ENCODE measurements around the gene PARD6B. TPM values are rescaled to one million over a fixed set of nuclear protein-coding genes. Genes with fewer than 3 reads are reported as not detected.
"Not testable (repeated sequence)": the region's sequence is repeated elsewhere in the genome, so short reads cannot be mapped to it uniquely, and the experiment has no call there.

The PARD6B gene
- total RNA-seq, 1 donor from 2014 or later: 2.2 TPM

DNA sequence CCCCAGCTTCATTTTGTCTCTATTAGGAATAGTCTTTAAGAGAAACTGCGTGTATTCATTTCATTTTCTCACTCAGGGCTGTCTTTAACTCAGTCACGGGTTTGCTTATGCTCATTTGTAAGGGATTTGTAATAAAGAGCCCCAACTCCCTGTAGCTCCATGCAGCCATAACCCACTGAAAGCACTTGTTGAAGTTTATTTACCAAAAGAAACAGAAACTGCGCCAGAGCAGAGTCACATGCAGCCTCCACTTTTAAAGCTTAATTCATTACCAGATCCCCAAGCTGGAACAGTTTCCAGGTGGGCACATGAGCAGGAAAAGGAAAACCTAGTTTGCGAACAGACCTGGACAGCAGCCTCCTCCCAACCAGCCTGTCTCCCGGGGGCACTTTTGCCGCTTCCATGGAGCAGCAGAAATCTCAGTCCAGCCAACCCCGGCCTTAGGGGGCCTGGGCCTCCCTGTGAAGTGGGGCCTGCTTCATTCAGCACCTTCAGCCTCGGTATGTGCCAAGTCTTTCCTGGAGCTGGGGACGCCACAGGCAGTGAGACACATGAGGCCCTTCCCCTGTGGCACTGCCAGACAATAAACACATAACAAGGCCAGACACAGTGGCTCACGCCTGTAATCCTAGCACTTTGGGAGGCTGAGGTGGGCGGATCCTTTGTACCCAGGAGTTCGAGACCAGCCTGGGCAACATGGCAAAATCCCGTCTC, 68.0 kb downstream of the PARD6B start:
- TF ChIP-seq, protein P1, sequence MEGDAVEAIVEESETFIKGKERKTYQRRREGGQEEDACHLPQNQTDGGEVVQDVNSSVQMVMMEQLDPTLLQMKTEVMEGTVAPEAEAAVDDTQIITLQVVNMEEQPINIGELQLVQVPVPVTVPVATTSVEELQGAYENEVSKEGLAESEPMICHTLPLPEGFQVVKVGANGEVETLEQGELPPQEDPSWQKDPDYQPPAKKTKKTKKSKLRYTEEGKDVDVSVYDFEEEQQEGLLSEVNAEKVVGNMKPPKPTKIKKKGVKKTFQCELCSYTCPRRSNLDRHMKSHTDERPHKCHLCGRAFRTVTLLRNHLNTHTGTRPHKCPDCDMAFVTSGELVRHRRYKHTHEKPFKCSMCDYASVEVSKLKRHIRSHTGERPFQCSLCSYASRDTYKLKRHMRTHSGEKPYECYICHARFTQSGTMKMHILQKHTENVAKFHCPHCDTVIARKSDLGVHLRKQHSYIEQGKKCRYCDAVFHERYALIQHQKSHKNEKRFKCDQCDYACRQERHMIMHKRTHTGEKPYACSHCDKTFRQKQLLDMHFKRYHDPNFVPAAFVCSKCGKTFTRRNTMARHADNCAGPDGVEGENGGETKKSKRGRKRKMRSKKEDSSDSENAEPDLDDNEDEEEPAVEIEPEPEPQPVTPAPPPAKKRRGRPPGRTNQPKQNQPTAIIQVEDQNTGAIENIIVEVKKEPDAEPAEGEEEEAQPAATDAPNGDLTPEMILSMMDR (IDR thresholded peaks at IDR 0.05): no peak
- H3K27me3 Mint-ChIP-seq (ENCODE audit: low read depth): no peaks in the 10 kb centered on the region
- peaks cover 5% of the 10 kb centered on the region for H3K4me1 Mint-ChIP-seq (ENCODE audit: low read depth)
- no peak overlapping the region for H3K27ac Mint-ChIP-seq (ENCODE audit: unreplicated experiment)
- no peaks in the 10 kb centered on the region for H3K36me3 Mint-ChIP-seq (ENCODE audit: low read depth)
- DNase-seq (ENCODE audit: low spot score): peak; percentile 51
- H3K9me3 Mint-ChIP-seq (ENCODE audit: low read depth): no peaks in the 10 kb centered on the region
- H3K4me3 Mint-ChIP-seq (ENCODE audit: unreplicated experiment): no peak overlapping the region

GRCh38 chr20:50799890-50800550, 68.6 kb downstream of the PARD6B start:
- no peak overlapping the region for H3K27ac Mint-ChIP-seq (ENCODE audit: unreplicated experiment)
- peaks cover 5% of the 10 kb centered on the region for H3K4me1 Mint-ChIP-seq (ENCODE audit: low read depth)
- no peak overlapping the region for H3K4me3 Mint-ChIP-seq (ENCODE audit: unreplicated experiment)
- peak; percentile 27 for DNase-seq (ENCODE audit: low spot score)
- no peaks in the 10 kb centered on the region for H3K27me3 Mint-ChIP-seq (ENCODE audit: low read depth)
- H3K36me3 Mint-ChIP-seq (ENCODE audit: low read depth): no peaks in the 10 kb centered on the region
- TF ChIP-seq, protein P1 (IDR thresholded peaks at IDR 0.05): no peak
- H3K9me3 Mint-ChIP-seq (ENCODE audit: low read depth): no peaks in the 10 kb centered on the region

- H3K27me3 Mint-ChIP-seq (ENCODE audit: low read depth); H3K4me1 Mint-ChIP-seq (ENCODE audit: low read depth); H3K27ac Mint-ChIP-seq (ENCODE audit: unreplicated experiment); DNase-seq (ENCODE audit: low spot score); H3K9me3 Mint-ChIP-seq (ENCODE audit: low read depth); H3K36me3 Mint-ChIP-seq (ENCODE audit: low read depth); H3K4me3 Mint-ChIP-seq (ENCODE audit: unreplicated experiment): not testable (repeated sequence)
These were observed 69.8 kb downstream of the PARD6B start for GRCh38 chr20:50800986-50801746.

DNA sequence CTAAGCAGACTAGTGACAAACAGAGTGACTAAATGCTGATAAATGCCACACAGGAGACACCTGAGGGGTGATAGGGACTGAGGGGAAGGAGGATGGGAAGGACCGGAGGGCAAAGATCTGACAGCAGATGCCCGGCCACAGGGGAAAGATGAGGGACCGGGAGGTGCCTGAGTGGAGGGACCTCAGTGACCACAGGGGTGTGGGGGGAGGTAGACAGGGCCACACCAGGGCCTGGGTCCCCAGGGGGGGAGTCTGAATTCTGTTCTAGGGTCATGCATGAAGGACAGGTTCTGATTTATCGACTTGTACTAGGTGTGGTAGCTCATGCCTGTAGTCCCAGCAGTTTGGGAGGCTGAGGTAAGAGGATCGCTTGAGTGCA, 70.4 kb downstream of the PARD6B start:
- Mint-ChIP-seq H3K27me3 (ENCODE audit: low read depth) (no peaks in the 10 kb centered on the region), H3K4me3 (ENCODE audit: unreplicated experiment) (no peak overlapping the region), H3K27ac (ENCODE audit: unreplicated experiment) (no peak overlapping the region), H3K4me1 (ENCODE audit: low read depth) (no peaks in the 10 kb centered on the region), H3K9me3 (ENCODE audit: low read depth) (no peaks in the 10 kb centered on the region), H3K36me3 (ENCODE audit: low read depth) (no peaks in the 10 kb centered on the region)
- TF ChIP-seq, protein P1 (IDR thresholded peaks at IDR 0.05): no peak
- DNase-seq (ENCODE audit: low spot score): no peak

DNA sequence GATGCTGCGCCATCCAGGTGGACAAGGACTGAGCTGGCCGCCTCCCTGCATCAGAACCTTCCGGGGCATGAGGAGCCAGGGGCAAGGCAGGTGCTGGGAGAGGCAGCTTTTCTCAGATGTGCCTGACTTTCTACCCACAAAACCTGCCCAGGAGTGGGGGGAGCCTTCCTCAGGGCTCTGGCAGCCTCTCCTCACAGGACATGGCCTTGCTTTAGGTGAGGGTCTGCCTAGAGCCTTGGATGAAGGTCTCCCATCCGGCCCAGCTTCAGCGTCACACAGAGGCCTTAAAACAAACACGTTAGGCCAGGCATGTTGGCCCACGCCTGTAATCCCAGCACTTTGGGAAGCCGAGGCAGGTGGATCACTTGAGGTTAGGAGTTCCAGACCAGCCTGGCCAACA, 70.9 kb downstream of the PARD6B start:
- H3K27ac Mint-ChIP-seq (ENCODE audit: unreplicated experiment): no peak overlapping the region
- no peak for DNase-seq (ENCODE audit: low spot score)
- TF ChIP-seq, protein P1 (IDR thresholded peaks at IDR 0.05): no peak
- no peaks in the 10 kb centered on the region for H3K9me3 Mint-ChIP-seq (ENCODE audit: low read depth)
- no peaks in the 10 kb centered on the region for H3K4me1 Mint-ChIP-seq (ENCODE audit: low read depth)
- no peaks in the 10 kb centered on the region for H3K27me3 Mint-ChIP-seq (ENCODE audit: low read depth)
- H3K36me3 Mint-ChIP-seq (ENCODE audit: low read depth): no peaks in the 10 kb centered on the region
- no peak overlapping the region for H3K4me3 Mint-ChIP-seq (ENCODE audit: unreplicated experiment)

Measured in chondrocyte (in vitro differentiated cells).